GM12878 (cell line): Measurements from ENCODE around the gene PRDM16. TPM values are rescaled to one million over a fixed set of nuclear protein-coding genes. Genes with fewer than 3 reads are reported as not detected.

ENCODE experiments used
- BCLAF1 ChIP-seq: fragments of 450-650 bp; IDR thresholded peaks from 2 replicates; pipeline ENCODE4 v1.6.1; 2017; ENCODE audit warnings: antibody characterized with exemption, mild to moderate bottlenecking, moderate library complexity
- CTCF ChIP-seq, 3 experiments: IDR thresholded peaks in 2 of 3; conservative IDR thresholded peaks in 1 of 3; 2 replicates each; pipeline ENCODE4 v1.5.1; 2011; ENCODE audit warnings: low read depth in 3 of 3, low read length in 3 of 3, mild to moderate bottlenecking in 3 of 3, control low read depth in 2 of 3, moderate library complexity in 2 of 3, inconsistent platforms in 1 of 3, mixed read lengths in 1 of 3; ENCODE audit not compliant: control insufficient read depth in 2 of 3, insufficient read depth in 1 of 3; ENCODE audit errors: extremely low read depth in 1 of 3
- HDGF ChIP-seq: fragments of 450-650 bp; IDR thresholded peaks from 2 replicates; pipeline ENCODE4 v1.6.1; 2016; ENCODE audit warnings: antibody characterized with exemption
- POLR2A ChIP-seq: IDR thresholded peaks from 2 replicates; pipeline ENCODE4 v1.6.1; 2011; ENCODE audit warnings: low read depth, mild to moderate bottlenecking, low read length
- USF2 ChIP-seq: IDR thresholded peaks from 2 replicates; pipeline ENCODE4 v1.6.1; 2011; ENCODE audit warnings: low read depth, low read length, improper control_type of control experiment, borderline replicate concordance
- polyA plus RNA-seq, 11 experiments: library from polyadenylated mRNA; depleted of rRNA in 4 of 11; unstranded in 6 of 11; stranded (reverse) in 5 of 11; fragments of >200 nt; fragmentation: Nextera tagmentation in 4 of 11; fragmentation: Illumina TruSeq in 1 of 11; extraction: Ambion mirVana in 4 of 11; extraction: Trizol in 1 of 11; gene quantifications; 1 replicate in 1 of 11; 2 replicates in 10 of 11; pipeline versions ENCODE4 v1.2.1 to v1.2.3, GENCODE V29; 2011 to 2016; ENCODE audit warnings: inconsistent platforms in 2 of 11, missing spikeins in 2 of 11, low read depth in 1 of 11
- total RNA-seq, 4 experiments: library from RNA; depleted of rRNA in 3 of 4; stranded (reverse); fragments of >200 nt in 3 of 4; fragmentation: Illumina TruSeq in 1 of 4; extraction: Trizol in 1 of 4; gene quantifications; 2 replicates each; pipeline versions ENCODE4 v1.2.1 to v1.2.3, GENCODE V29; 2013 to 2021

PRDM16 gene
- total and polyA plus RNA-seq, 10 of the 15 experiments (the other 5 are each of a cell fraction or from before 2014, with no cell fraction given): 0.03 TPM; not detected in 9

- TF ChIP-seq BCLAF1: no peak
- TF ChIP-seq POLR2A: no peak
- no peak for TF ChIP-seq CTCF (IDR thresholded peaks at IDR 0.05 in 2 of 3, conservative IDR thresholded peaks at IDR 0.05 in 1 of 3; ENCODE audit: control insufficient read depth in 2 of 3, extremely low read depth in 1 of 3, insufficient read depth in 1 of 3, low read depth in 3 of 3, low read length in 3 of 3)
- TF ChIP-seq USF2: no peak
- no peak for TF ChIP-seq HDGF
- TF ChIP-seq, all 136 proteins: peak for 0
These were observed 355.1 kb downstream of the PRDM16 start (continued) for GRCh38 chr1:3423896-3424611.
